ENCODE measurements around the gene NPLOC4.
A peak's percentile ranks its signal among the peaks of the same experiment; 100 is the strongest.

The NPLOC4 gene

DNA sequence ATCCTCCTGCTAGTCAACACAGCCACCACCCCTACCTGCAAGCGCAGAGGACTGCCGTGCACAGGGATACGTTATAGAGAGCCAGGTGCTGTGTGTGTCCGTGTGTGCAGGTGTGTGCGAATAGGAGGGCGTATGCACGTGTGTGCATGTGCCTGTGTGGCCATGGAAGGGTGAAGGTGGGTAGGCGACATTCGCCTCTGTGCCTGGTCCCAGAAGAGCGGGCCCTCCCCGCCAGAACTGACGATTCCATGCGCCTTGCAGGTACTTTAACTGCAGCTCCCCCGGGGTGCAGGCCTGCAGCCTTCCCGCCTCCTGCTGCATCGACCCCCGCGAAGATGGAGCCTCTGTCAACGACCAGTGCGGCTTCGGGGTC lies 10.7 kb upstream of the NPLOC4 start:
- Histone ChIP-seq H3K4me3 (ENCODE audit: low read depth, low read length) (no peak overlapping the region), H3K36me3 (ENCODE audit: control insufficient read depth in 2 of 2, insufficient read depth in 1 of 2, low read length in 2 of 2) (peaks cover 0 to 6% of the 10 kb centered on the region in 2 experiments; a peak in 1 of 3 replicates), H3K9me3 (ENCODE audit: control insufficient read depth, insufficient read depth, low read depth, low read length) (no peaks in the 10 kb centered on the region), H3K4me1 (ENCODE audit: control insufficient read depth, insufficient read depth, low read length) (no peaks in the 10 kb centered on the region), H3K27ac (ENCODE audit: extremely low read depth, low read depth, low read length) (no peak overlapping the region)
- CTCF ChIA-PET = no interaction called here
- TF ChIP-seq, protein P1, sequence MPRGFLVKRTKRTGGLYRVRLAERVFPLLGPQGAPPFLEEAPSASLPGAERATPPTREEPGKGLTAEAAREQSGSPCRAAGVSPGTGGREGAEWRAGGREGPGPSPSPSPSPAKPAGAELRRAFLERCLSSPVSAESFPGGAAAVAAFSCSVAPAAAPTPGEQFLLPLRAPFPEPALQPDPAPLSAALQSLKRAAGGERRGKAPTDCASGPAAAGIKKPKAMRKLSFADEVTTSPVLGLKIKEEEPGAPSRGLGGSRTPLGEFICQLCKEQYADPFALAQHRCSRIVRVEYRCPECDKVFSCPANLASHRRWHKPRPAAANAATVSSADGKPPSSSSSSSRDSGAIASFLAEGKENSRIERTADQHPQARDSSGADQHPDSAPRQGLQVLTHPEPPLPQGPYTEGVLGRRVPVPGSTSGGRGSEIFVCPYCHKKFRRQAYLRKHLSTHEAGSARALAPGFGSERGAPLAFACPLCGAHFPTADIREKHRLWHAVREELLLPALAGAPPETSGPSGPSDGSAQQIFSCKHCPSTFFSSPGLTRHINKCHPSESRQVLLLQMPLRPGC (tag by site-specific recombination; IDR thresholded peaks at IDR 0.05) = no peak
- TF ChIP-seq, protein P2, sequence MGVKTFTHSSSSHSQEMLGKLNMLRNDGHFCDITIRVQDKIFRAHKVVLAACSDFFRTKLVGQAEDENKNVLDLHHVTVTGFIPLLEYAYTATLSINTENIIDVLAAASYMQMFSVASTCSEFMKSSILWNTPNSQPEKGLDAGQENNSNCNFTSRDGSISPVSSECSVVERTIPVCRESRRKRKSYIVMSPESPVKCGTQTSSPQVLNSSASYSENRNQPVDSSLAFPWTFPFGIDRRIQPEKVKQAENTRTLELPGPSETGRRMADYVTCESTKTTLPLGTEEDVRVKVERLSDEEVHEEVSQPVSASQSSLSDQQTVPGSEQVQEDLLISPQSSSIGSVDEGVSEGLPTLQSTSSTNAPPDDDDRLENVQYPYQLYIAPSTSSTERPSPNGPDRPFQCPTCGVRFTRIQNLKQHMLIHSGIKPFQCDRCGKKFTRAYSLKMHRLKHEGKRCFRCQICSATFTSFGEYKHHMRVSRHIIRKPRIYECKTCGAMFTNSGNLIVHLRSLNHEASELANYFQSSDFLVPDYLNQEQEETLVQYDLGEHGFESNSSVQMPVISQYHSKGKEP (tag by site-specific recombination; IDR thresholded peaks at IDR 0.05) = peak; percentile 45; the same call in 1 of the 2 replicates
- POLR2A ChIA-PET = interaction anchor here (0.6 to 2.0 kb wide), 3 partner anchors 8 to 33 kb away, joined by 3 to 10 read pairs (median 5); no protein-coding TSS in a partner anchor

GRCh38 chr17:81646869-81647600 lies 10.1 kb upstream of the NPLOC4 start:
- no peak for TF ChIP-seq ZNF274 (IDR thresholded peaks at IDR 0.05; ENCODE audit: low read length)
- no peak for TF ChIP-seq ZNF274 (tag by site-specific recombination; IDR thresholded peaks at IDR 0.05; ENCODE audit: borderline replicate concordance)
- no peak for TF ChIP-seq ZNF548 (tag by site-specific recombination; IDR thresholded peaks at IDR 0.05)
- TF ChIP-seq GFI1B (tag by site-specific recombination; IDR thresholded peaks at IDR 0.05) = no peak
- peak; percentile 39; the same call in 1 of the 2 replicates for TF ChIP-seq ZNF341 (tag by site-specific recombination; IDR thresholded peaks at IDR 0.05; ENCODE audit: low read depth)
- TF ChIP-seq ZNF488 (tag by site-specific recombination; IDR thresholded peaks at IDR 0.05) = no peak
- 0 out of 2 replicates have a peak, but pooled peaks have one; percentile 14 for TF ChIP-seq GLIS2 (tag by site-specific recombination; IDR thresholded peaks at IDR 0.05)
- no peak for TF ChIP-seq PRDM1 (tag by site-specific recombination; IDR thresholded peaks at IDR 0.05)
- no peak for TF ChIP-seq GLIS1 (tag by site-specific recombination; IDR thresholded peaks at IDR 0.05)
- no peak for TF ChIP-seq ZNF843 (tag by site-specific recombination; IDR thresholded peaks at IDR 0.05)
- TF ChIP-seq KLF1 (tag by site-specific recombination; IDR thresholded peaks at IDR 0.05) = no peak
- TF ChIP-seq ZBTB48 (tag by site-specific recombination; IDR thresholded peaks at IDR 0.05) = peak; percentile 55; the same call in 1 of the 2 replicates
- POLR2A ChIA-PET = interaction anchor here (0.6 to 2.0 kb wide), 6 partner anchors 9 to 401 kb away, joined by 3 to 10 read pairs (median 4); no protein-coding TSS in a partner anchor
- Histone ChIP-seq H3K27ac (ENCODE audit: extremely low read depth, low read depth, low read length) (no peak overlapping the region), H3K4me3 (ENCODE audit: low read depth, low read length) (no peak overlapping the region), H3K36me3 (ENCODE audit: control insufficient read depth in 2 of 2, insufficient read depth in 1 of 2, low read length in 2 of 2) (peaks cover 0 to 6% of the 10 kb centered on the region in 2 experiments; a peak in 1 of 3 replicates), H3K9me3 (ENCODE audit: control insufficient read depth, insufficient read depth, low read depth, low read length) (no peaks in the 10 kb centered on the region), H3K4me1 (ENCODE audit: control insufficient read depth, insufficient read depth, low read length) (no peaks in the 10 kb centered on the region)
- CTCF ChIA-PET = interaction anchor here (1.5 kb wide), 1 partner anchor 46 kb away, joined by 4 read pairs; no protein-coding TSS in a partner anchor

- POLR2A ChIA-PET = interaction anchor here (0.5 to 0.7 kb wide), 2 partner anchors 38 to 211 kb away, joined by 3 read pairs; partner anchors contain the start of genes ARL16 and HGS
- Histone ChIP-seq H3K36me3 (ENCODE audit: control insufficient read depth in 2 of 2, insufficient read depth in 1 of 2, low read length in 2 of 2) (peaks cover 0 to 6% of the 10 kb centered on the region in 2 experiments; a peak in 1 of 3 replicates), H3K4me1 (ENCODE audit: control insufficient read depth, insufficient read depth, low read length) (no peaks in the 10 kb centered on the region), H3K4me3 (ENCODE audit: low read depth, low read length) (no peak overlapping the region), H3K9me3 (ENCODE audit: control insufficient read depth, insufficient read depth, low read depth, low read length) (no peaks in the 10 kb centered on the region), H3K27ac (ENCODE audit: extremely low read depth, low read depth, low read length) (no peak overlapping the region)
- CTCF ChIA-PET = interaction anchor here (1.5 kb wide), 1 partner anchor 44 kb away, joined by 4 read pairs; no protein-coding TSS in a partner anchor
- TF ChIP-seq ZNF223 (tag by site-specific recombination; IDR thresholded peaks at IDR 0.05) (no peak), GLIS2 (tag by site-specific recombination; IDR thresholded peaks at IDR 0.05) (0 out of 2 replicates have a peak, but pooled peaks have one; percentile 18), ZIC2 (tag by site-specific recombination; IDR thresholded peaks at IDR 0.05) (peak; percentile 10; the same call in 1 of the 2 replicates), ZNF837 (tag by site-specific recombination; IDR thresholded peaks at IDR 0.05) (no peak), ZNF629 (tag by site-specific recombination; IDR thresholded peaks at IDR 0.05) (no peak), ZNF274 (IDR thresholded peaks at IDR 0.05; ENCODE audit: low read length) (no peak), ZNF274 (tag by site-specific recombination; IDR thresholded peaks at IDR 0.05; ENCODE audit: borderline replicate concordance) (no peak), HOXD13 (CRISPR knock-in tag; IDR thresholded peaks at IDR 0.05; ENCODE audit: borderline replicate concordance) (no peak), ZNF324 (tag by site-specific recombination; IDR thresholded peaks at IDR 0.05) (no peak), ZNF140 (tag by site-specific recombination; IDR thresholded peaks at IDR 0.05) (no peak), ZNF248 (tag by site-specific recombination; IDR thresholded peaks at IDR 0.05) (no peak), ZNF398 (tag by site-specific recombination; IDR thresholded peaks at IDR 0.05) (no peak)
Observed at GRCh38 chr17:81644976-81645952, 8.4 kb upstream of the NPLOC4 start.

Data from HEK293 (cell line).